Lower leg skin (tissue), 4 donors: ENCODE measurements around the gene OCA2. TPM values are rescaled to one million over a fixed set of nuclear protein-coding genes. Genes with fewer than 3 reads are reported as not detected.

Source experiments
- DNase-seq, 2 donors: peaks; one replicate each; pipeline ENCODE4 v3.0.0-alpha.2; 2019; ENCODE audit warnings: low spot score in 2 of 2
- H3K4me3 ChIP-seq: fragments of 200-600 bp; sonication (generic); 2 replicates; pipeline ENCODE4 v1.5.1; 2017; ENCODE audit warnings: mild to moderate bottlenecking, low read depth; ENCODE audit not compliant: poor library complexity, severe bottlenecking
- CTCF ChIP-seq, 3 donors: fragments of 450-650 bp; IDR thresholded peaks; one replicate each; pipeline ENCODE4 v1.5.1; 2016; ENCODE audit warnings: antibody characterized with exemption in 3 of 3, mild to moderate bottlenecking in 3 of 3, moderate library complexity in 2 of 3
- POLR2A ChIP-seq, 2 donors: fragments of 450-650 bp; IDR thresholded peaks; one replicate each; pipeline ENCODE4 v1.6.1; 2016 to 2017; ENCODE audit warnings: antibody characterized with exemption in 2 of 2, mild to moderate bottlenecking in 1 of 2, moderate library complexity in 1 of 2
- WGBS, 2 donors: methylation state at CpG; one replicate each; pipeline ENCODE4 v1.1.5; 2018; 5-methylcytosine and 5-hydroxymethylcytosine counted together
- intact Hi-C: fragments of 100-400 bp; cut with DNase I; formaldehyde crosslinking; loops from one replicate; pipeline ENCODE4 v1.15.0; 2023; ENCODE audit warnings: low total_unique reads
- total RNA-seq, 4 donors: library from RNA; depleted of rRNA; stranded (reverse); fragments of >200 nt; gene quantifications; one replicate each; pipeline ENCODE4 v1.1.0, GENCODE V29; 2016

The OCA2 gene
- total RNA-seq, 4 donors from 2014 or later: 12.0 to 15.8 (median 13.9) TPM

- no peak for DNase-seq
- WGBS, 2 donors: 83 to 87% methylated on average over 7 of the region's 7 CpGs
- TF ChIP-seq POLR2A (IDR thresholded peaks at IDR 0.05) (no peak), CTCF (IDR thresholded peaks at IDR 0.05) (no peak)
- H3K4me3 ChIP-seq: no peak overlapping the region
- intact Hi-C loops: no loop called here
These were observed 231.3 kb downstream of the OCA2 start for GRCh38 chr15:27867861-27868260.

GRCh38 chr15:27866505-27867165, 232.5 kb downstream of the OCA2 start:
- 75 to 86% methylated on average over 10 of the region's 10 CpGs for WGBS, 2 donors
- intact Hi-C loops: no loop called here
- H3K4me3 ChIP-seq: no peak overlapping the region
- DNase-seq: no peak
- TF ChIP-seq CTCF (IDR thresholded peaks at IDR 0.05) (no peak), POLR2A (IDR thresholded peaks at IDR 0.05) (no peak)

- no peak for DNase-seq
- intact Hi-C loops: no loop called here
- WGBS, 2 donors: 73 to 82% methylated on average over 3 of the region's 3 CpGs
- H3K4me3 ChIP-seq: no peak overlapping the region
- no peak for TF ChIP-seq POLR2A (IDR thresholded peaks at IDR 0.05)
These were observed 233.2 kb downstream of the OCA2 start for GRCh38 chr15:27865926-27866325.

- intact Hi-C loops: no loop called here
- TF ChIP-seq CTCF (IDR thresholded peaks at IDR 0.05): no peak
- DNase-seq: no peak
- H3K4me3 ChIP-seq: no peak overlapping the region
- 75 to 88% methylated on average over 12 of the region's 12 CpGs for WGBS, 2 donors
These were observed 233.7 kb downstream of the OCA2 start for GRCh38 chr15:27865323-27865922.

GRCh38 chr15:27864719-27865118, 234.4 kb downstream of the OCA2 start:
- TF ChIP-seq CTCF (IDR thresholded peaks at IDR 0.05): no peak
- no peak for TF ChIP-seq POLR2A (IDR thresholded peaks at IDR 0.05)
- 32 to 45% methylated on average over 8 of the region's 8 CpGs for WGBS, 2 donors
- intact Hi-C loops: no loop called here
- DNase-seq: peak in 1 of 2 donors; percentile 18
- H3K4me3 ChIP-seq: no peak overlapping the region

- TF ChIP-seq POLR2A (IDR thresholded peaks at IDR 0.05) (no peak), CTCF (IDR thresholded peaks at IDR 0.05) (no peak)
These were observed 235.0 kb downstream of the OCA2 start for GRCh38 chr15:27864086-27864485.

More at GRCh38 chr15:27864086-27864485, 235.0 kb downstream of the OCA2 start:
- intact Hi-C loops: no loop called here
- 49 to 53% methylated on average over 2 of the region's 2 CpGs for WGBS, 2 donors
- no peak for DNase-seq
- no peak overlapping the region for H3K4me3 ChIP-seq
